ENCODE data around the gene ALK. TPM values are rescaled to one million over a fixed set of nuclear protein-coding genes. Genes with fewer than 3 reads are reported as not detected.

Gene ALK
- total and polyA plus RNA-seq, 2 donors = 0.19 to 0.21 TPM

DNA sequence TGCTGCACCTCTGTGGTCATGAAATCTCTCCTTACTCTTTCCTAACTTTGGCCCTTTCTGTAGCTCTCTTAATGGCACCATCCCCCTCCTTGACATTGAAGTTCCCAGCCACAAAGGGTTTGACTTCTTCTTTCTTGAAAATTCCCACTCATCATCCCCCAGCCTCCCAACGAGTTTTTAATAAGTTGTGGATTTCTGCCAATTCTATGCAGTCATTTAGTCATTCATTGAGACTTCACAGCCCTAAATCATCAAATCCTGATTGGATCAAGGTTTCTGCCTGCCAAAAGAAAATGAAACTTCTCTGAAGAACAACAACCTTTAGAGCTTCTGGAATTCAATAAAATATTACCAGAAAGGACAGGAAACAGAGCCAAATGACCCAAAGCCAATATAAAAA, 451.9 kb downstream of the ALK start:
- H3K9me3 ChIP-seq (ENCODE audit: control insufficient read depth in 2 of 2, insufficient read depth in 1 of 2, low read length in 1 of 2) = no peaks in the 10 kb centered on the region
- WGBS = 80% methylated on average over 1 of the region's 1 CpG
- H3K4me3 ChIP-seq (ENCODE audit: low read length in 2 of 2) = no peak overlapping the region
- H3K4me1 ChIP-seq (ENCODE audit: control insufficient read depth in 2 of 2, insufficient read depth in 2 of 2, low read length in 2 of 2) = no peaks in the 10 kb centered on the region
- DNase-seq (ENCODE audit: low read depth in 6 of 9, low spot score in 9 of 9) = no peak
- H3K27me3 ChIP-seq (ENCODE audit: control insufficient read depth in 2 of 2, insufficient read depth in 1 of 2, low read length in 1 of 2) = no peaks in the 10 kb centered on the region
- H3K27ac ChIP-seq (ENCODE audit: low read depth in 1 of 2, low read length in 1 of 2) = no peak overlapping the region
- H3K36me3 ChIP-seq (ENCODE audit: control insufficient read depth in 2 of 2, insufficient read depth in 2 of 2, low read length in 1 of 2) = no peaks in the 10 kb centered on the region

DNA sequence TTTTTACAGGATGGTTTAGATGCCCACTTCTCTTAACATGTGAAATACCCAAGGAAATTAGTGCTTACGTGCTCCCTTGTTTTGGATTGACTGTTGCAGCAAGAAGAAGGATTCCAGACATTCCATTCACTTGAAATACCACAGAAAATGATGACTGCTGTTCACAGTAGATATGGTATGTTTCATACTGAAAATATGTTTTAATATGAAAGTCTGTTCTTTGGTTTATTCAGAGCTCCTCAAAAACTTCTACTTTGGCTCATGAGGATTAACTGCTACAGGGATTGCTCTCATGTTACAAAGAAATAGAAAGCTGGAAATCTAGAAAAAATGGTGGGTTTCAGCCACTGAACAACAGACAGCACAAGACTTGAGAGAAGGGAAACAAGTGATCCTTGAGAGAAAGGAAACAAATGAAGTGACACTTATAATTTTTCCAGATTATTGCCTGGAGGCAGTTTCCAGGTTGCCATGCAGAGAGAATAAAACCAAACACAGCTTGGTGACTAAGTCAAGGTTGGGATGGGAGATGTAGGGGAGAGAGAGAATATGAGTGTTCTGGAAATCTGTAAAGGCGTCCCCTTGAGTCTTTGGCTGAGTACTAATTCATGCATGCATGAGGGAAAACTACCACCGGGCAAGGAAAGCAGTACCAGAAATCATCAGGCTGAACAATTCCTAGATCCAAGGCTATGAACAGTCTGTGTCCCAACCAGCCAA, 458.0 kb downstream of the ALK start:
- DNase-seq (ENCODE audit: low read depth in 6 of 9, low spot score in 9 of 9) = no peak
- WGBS = 96% methylated on average over 3 of the region's 3 CpGs
- no peaks in the 10 kb centered on the region for H3K9me3 ChIP-seq (ENCODE audit: control insufficient read depth in 2 of 2, insufficient read depth in 1 of 2, low read length in 1 of 2)
- no peaks in the 10 kb centered on the region for H3K27me3 ChIP-seq (ENCODE audit: control insufficient read depth in 2 of 2, insufficient read depth in 1 of 2, low read length in 1 of 2)
- no peak overlapping the region for H3K27ac ChIP-seq (ENCODE audit: low read depth in 1 of 2, low read length in 1 of 2)
- H3K36me3 ChIP-seq (ENCODE audit: control insufficient read depth in 2 of 2, insufficient read depth in 2 of 2, low read length in 1 of 2) = no peaks in the 10 kb centered on the region
- H3K4me1 ChIP-seq (ENCODE audit: control insufficient read depth in 2 of 2, insufficient read depth in 2 of 2, low read length in 2 of 2) = no peaks in the 10 kb centered on the region
- H3K4me3 ChIP-seq (ENCODE audit: low read length in 2 of 2) = no peak overlapping the region

DNA sequence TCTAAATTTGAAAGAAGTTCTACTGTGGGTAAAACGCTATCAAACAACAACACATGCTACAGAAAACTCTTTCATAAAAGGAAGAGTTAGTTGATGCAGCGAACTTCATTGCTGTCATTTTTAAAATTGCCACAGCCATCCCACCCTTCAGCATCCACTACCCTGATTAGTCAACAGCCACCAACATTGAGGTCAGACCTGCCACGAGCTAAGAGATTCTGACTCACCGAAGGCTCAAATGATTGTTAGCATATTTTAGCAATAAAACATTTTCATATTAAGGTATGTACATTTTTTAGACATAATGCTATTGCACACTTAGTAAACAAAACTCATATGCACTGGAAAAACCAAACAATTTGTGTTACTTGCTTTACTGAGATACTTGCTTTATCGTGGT, 459.1 kb downstream of the ALK start:
- Histone ChIP-seq H3K27ac (ENCODE audit: low read depth in 1 of 2, low read length in 1 of 2) (no peak overlapping the region), H3K4me3 (ENCODE audit: low read length in 2 of 2) (no peak overlapping the region), H3K36me3 (ENCODE audit: control insufficient read depth in 2 of 2, insufficient read depth in 2 of 2, low read length in 1 of 2) (no peaks in the 10 kb centered on the region), H3K9me3 (ENCODE audit: control insufficient read depth in 2 of 2, insufficient read depth in 1 of 2, low read length in 1 of 2) (no peaks in the 10 kb centered on the region), H3K27me3 (ENCODE audit: control insufficient read depth in 2 of 2, insufficient read depth in 1 of 2, low read length in 1 of 2) (no peaks in the 10 kb centered on the region), H3K4me1 (ENCODE audit: control insufficient read depth in 2 of 2, insufficient read depth in 2 of 2, low read length in 2 of 2) (no peaks in the 10 kb centered on the region)
- DNase-seq (ENCODE audit: low read depth in 6 of 9, low spot score in 9 of 9) = no peak
- 87% methylated on average over 5 of the region's 5 CpGs for WGBS

DNA sequence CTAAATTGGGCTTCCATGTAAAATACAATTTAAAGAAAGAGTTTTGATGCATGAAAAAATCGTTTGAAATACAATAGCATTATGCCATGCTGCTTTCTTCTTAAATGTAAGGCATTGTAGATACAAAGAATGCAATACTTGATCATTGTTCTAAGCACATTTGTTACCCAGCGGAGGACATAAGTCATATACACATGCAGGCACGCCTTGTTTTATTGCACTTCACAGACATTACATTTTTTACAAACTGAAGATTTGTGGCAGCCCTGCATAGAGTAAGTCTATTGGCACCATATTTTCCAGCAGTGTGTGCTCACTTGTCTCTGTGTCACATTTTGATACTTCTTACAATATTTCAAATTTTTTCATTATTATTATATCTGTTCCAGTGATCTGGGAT, 461.2 kb downstream of the ALK start:
- no peaks in the 10 kb centered on the region for H3K27me3 ChIP-seq (ENCODE audit: control insufficient read depth in 2 of 2, insufficient read depth in 1 of 2, low read length in 1 of 2)
- 63% methylated on average over 3 of the region's 3 CpGs for WGBS
- H3K4me3 ChIP-seq (ENCODE audit: low read length in 2 of 2) = no peak overlapping the region
- H3K9me3 ChIP-seq (ENCODE audit: control insufficient read depth in 2 of 2, insufficient read depth in 1 of 2, low read length in 1 of 2) = no peaks in the 10 kb centered on the region
- no peaks in the 10 kb centered on the region for H3K36me3 ChIP-seq (ENCODE audit: control insufficient read depth in 2 of 2, insufficient read depth in 2 of 2, low read length in 1 of 2)
- no peak overlapping the region for H3K27ac ChIP-seq (ENCODE audit: low read depth in 1 of 2, low read length in 1 of 2)
- DNase-seq (ENCODE audit: low read depth in 6 of 9, low spot score in 9 of 9) = no peak
- no peaks in the 10 kb centered on the region for H3K4me1 ChIP-seq (ENCODE audit: control insufficient read depth in 2 of 2, insufficient read depth in 2 of 2, low read length in 2 of 2)

DNA sequence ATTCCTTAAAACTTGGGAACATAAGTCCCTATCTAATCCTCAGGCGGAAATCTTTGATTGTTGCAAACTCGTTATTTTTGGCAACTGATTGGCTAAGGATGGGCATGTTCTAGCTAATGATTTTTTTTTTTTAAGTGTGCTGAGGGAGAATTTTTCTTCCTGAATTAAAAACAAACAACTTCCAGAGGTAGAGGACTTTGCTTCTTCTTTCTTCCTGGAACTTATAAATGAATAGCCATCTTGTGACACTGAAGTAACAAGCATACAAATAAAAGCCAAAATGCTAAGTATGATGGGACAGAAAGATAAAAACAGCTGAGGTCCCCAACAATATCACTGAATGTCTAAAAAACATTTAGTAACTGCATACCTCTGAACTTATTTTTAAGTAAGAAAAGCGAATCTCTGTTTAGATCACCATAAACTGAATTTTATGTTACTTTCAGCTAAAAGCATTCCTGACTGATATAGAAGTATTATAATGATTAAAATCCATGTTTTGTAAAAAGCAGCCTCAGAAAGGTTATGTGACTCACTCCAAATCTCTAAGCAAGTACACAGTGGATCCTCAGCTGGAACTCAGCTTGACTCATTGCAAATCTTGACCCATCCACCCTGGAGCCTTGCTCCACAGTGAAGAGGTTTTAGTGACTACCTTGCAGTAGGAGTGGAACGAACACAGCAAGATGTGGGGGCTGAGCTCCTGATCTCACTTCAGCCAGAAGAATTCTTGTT, 461.8 kb downstream of the ALK start:
- H3K4me3 ChIP-seq (ENCODE audit: low read length in 2 of 2) = no peak overlapping the region
- H3K9me3 ChIP-seq (ENCODE audit: control insufficient read depth in 2 of 2, insufficient read depth in 1 of 2, low read length in 1 of 2) = no peaks in the 10 kb centered on the region
- H3K27ac ChIP-seq (ENCODE audit: low read depth in 1 of 2, low read length in 1 of 2) = no peak overlapping the region
- H3K36me3 ChIP-seq (ENCODE audit: control insufficient read depth in 2 of 2, insufficient read depth in 2 of 2, low read length in 1 of 2) = no peaks in the 10 kb centered on the region
- DNase-seq (ENCODE audit: low read depth in 6 of 9, low spot score in 9 of 9) = no peak
- no peaks in the 10 kb centered on the region for H3K4me1 ChIP-seq (ENCODE audit: control insufficient read depth in 2 of 2, insufficient read depth in 2 of 2, low read length in 2 of 2)
- no peaks in the 10 kb centered on the region for H3K27me3 ChIP-seq (ENCODE audit: control insufficient read depth in 2 of 2, insufficient read depth in 1 of 2, low read length in 1 of 2)
- 93% methylated on average over 4 of the region's 4 CpGs for WGBS

DNA sequence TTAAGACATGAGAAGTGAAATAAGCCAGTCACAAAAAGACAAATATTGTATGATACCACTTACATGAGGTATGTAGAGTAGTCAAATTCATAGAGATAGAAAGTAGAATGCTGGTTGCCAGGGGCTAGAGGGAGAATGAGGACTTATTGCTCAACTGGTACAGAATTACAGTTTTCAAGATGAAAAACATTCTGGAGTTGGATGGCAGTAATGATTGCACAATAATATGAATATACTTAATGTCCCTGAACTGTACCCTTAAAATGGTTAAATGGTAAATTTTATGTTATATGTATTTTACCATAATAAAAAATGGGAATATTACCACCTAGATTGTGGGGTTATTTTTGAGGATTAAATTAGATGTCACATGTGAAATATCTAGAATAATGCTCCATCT, 465.0 kb downstream of the ALK start:
- H3K9me3 ChIP-seq (ENCODE audit: control insufficient read depth in 2 of 2, insufficient read depth in 1 of 2, low read length in 1 of 2) = no peaks in the 10 kb centered on the region
- no peaks in the 10 kb centered on the region for H3K36me3 ChIP-seq (ENCODE audit: control insufficient read depth in 2 of 2, insufficient read depth in 2 of 2, low read length in 1 of 2)
- no peak for DNase-seq (ENCODE audit: low read depth in 6 of 9, low spot score in 9 of 9)
- no peaks in the 10 kb centered on the region for H3K4me1 ChIP-seq (ENCODE audit: control insufficient read depth in 2 of 2, insufficient read depth in 2 of 2, low read length in 2 of 2)
- H3K27me3 ChIP-seq (ENCODE audit: control insufficient read depth in 2 of 2, insufficient read depth in 1 of 2, low read length in 1 of 2) = no peaks in the 10 kb centered on the region
- H3K27ac ChIP-seq (ENCODE audit: low read depth in 1 of 2, low read length in 1 of 2) = no peak overlapping the region
- no peak overlapping the region for H3K4me3 ChIP-seq (ENCODE audit: low read length in 2 of 2)

DNA sequence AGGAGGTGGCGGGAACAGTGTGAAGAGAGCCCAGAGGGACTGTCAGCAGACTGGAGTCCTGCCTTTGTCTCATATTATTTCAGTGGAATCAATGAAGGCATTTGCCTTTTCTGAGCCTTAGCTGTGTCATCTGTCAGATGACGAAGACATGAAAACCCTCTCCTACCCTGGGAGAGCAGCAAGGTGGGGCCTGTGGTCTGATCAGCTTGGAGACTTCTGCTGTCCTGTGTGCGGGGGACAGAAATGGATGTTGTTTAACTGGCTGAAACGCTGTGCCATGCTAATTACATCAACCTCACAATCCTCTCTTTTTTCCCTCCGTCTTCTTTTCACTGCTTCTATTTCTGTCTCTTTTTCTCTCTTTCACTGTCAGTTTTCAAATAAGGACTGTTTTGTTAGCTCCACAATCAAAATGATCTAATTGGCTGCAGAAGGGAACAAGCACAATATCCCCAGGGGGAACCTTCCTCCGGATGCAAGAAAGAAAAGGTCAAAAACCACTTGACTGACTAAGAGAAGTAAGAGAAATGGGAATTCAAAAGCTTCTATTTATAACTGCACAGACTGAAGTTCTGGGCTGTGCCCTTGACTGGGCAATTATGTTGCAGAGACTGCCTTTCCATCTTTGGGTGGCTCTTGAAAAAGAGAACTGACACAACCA, 466.1 kb downstream of the ALK start:
- no peak for DNase-seq (ENCODE audit: low read depth in 6 of 9, low spot score in 9 of 9)
- WGBS = 50% methylated on average over 6 of the region's 6 CpGs
- no peaks in the 10 kb centered on the region for H3K27me3 ChIP-seq (ENCODE audit: control insufficient read depth in 2 of 2, insufficient read depth in 1 of 2, low read length in 1 of 2)
- no peaks in the 10 kb centered on the region for H3K9me3 ChIP-seq (ENCODE audit: control insufficient read depth in 2 of 2, insufficient read depth in 1 of 2, low read length in 1 of 2)
- H3K4me1 ChIP-seq (ENCODE audit: control insufficient read depth in 2 of 2, insufficient read depth in 2 of 2, low read length in 2 of 2) = no peaks in the 10 kb centered on the region
- no peak overlapping the region for H3K27ac ChIP-seq (ENCODE audit: low read depth in 1 of 2, low read length in 1 of 2)
- H3K4me3 ChIP-seq (ENCODE audit: low read length in 2 of 2) = no peak overlapping the region
- no peaks in the 10 kb centered on the region for H3K36me3 ChIP-seq (ENCODE audit: control insufficient read depth in 2 of 2, insufficient read depth in 2 of 2, low read length in 1 of 2)

DNA sequence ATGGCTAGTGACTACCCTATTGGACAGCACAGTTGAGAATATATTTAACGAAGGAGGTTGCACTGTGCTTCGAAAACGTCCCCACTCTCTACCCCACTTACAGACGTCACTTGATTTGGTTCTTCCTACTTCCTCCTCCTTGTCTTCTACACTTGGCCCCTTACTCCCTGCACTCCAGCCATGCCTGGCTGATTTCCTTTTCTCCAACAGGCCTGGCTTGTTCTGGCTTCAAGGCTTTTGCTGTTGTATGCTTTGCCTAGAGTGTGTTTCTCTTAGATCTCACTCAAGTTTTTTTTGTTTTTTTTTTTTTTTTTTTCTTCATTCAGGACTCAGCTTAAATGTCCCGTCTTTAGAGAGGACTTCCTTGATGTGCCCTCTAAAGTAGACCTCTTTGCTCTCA, 469.4 kb downstream of the ALK start:
- H3K27me3 ChIP-seq (ENCODE audit: control insufficient read depth in 2 of 2, insufficient read depth in 1 of 2, low read length in 1 of 2) = no peaks in the 10 kb centered on the region
- no peak overlapping the region for H3K4me3 ChIP-seq (ENCODE audit: low read length in 2 of 2)
- 97% methylated on average over 5 of the region's 5 CpGs for WGBS
- no peak for DNase-seq (ENCODE audit: low read depth in 6 of 9, low spot score in 9 of 9)
- no peaks in the 10 kb centered on the region for H3K36me3 ChIP-seq (ENCODE audit: control insufficient read depth in 2 of 2, insufficient read depth in 2 of 2, low read length in 1 of 2)
- no peak overlapping the region for H3K27ac ChIP-seq (ENCODE audit: low read depth in 1 of 2, low read length in 1 of 2)
- H3K4me1 ChIP-seq (ENCODE audit: control insufficient read depth in 2 of 2, insufficient read depth in 2 of 2, low read length in 2 of 2) = no peaks in the 10 kb centered on the region
- H3K9me3 ChIP-seq (ENCODE audit: control insufficient read depth in 2 of 2, insufficient read depth in 1 of 2, low read length in 1 of 2) = no peaks in the 10 kb centered on the region

DNA sequence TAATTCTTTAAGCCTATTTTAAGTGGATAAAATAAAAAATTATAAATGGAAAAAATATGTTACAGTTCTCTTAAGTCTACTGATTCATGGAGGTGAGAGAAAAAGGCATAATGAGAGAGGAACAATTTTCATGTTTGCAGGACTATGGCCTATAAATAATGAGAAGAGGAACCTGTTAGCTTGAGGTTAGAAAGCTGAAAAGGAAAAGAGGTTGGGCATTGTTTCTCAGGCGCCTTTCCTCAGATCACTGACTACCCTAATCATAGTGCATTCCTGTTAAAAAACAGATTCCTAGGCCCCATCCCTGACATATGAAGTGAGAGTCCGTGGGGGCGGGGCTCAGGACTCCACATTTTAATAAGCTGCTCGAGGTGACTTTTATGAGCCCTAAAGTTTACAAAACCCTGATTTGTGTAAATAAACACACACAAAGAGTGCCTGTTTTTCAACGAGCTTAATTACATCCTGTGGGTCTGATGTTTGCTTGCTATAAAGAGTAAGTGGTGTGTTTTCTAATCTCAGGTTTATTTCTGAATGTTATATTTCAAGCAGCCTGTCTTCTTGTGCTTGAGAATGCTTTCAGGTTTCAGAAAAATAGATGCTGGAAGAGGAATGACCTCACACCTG, 470.7 kb downstream of the ALK start:
- no peaks in the 10 kb centered on the region for H3K4me1 ChIP-seq (ENCODE audit: control insufficient read depth in 2 of 2, insufficient read depth in 2 of 2, low read length in 2 of 2)
- no peak overlapping the region for H3K4me3 ChIP-seq (ENCODE audit: low read length in 2 of 2)
- H3K9me3 ChIP-seq (ENCODE audit: control insufficient read depth in 2 of 2, insufficient read depth in 1 of 2, low read length in 1 of 2) = no peaks in the 10 kb centered on the region
- WGBS = 22% methylated on average over 5 of the region's 5 CpGs
- no peak for DNase-seq (ENCODE audit: low read depth in 6 of 9, low spot score in 9 of 9)
- H3K36me3 ChIP-seq (ENCODE audit: control insufficient read depth in 2 of 2, insufficient read depth in 2 of 2, low read length in 1 of 2) = no peaks in the 10 kb centered on the region
- no peak overlapping the region for H3K27ac ChIP-seq (ENCODE audit: low read depth in 1 of 2, low read length in 1 of 2)
- H3K27me3 ChIP-seq (ENCODE audit: control insufficient read depth in 2 of 2, insufficient read depth in 1 of 2, low read length in 1 of 2) = no peaks in the 10 kb centered on the region
